Panc1 (cell line): Measurements from ENCODE around the gene APLN. TPM values are rescaled to one million over a fixed set of nuclear protein-coding genes. Genes with fewer than 3 reads are reported as not detected.

Experiments
- ATAC-seq: fragments of 200-7000 bp; cut with Tn5 transposase; 2 replicates; pipeline ENCODE4 v1.9.1; 2020; ENCODE audit warnings: mild to moderate bottlenecking, moderate library complexity
- BruUV-seq: library from RNA; stranded (reverse); fragments of 400-500 nt; replicated peaks from 2 replicates; lab custom pipeline; 2021; lab: Mats Ljungman, UMichigan
- CTCF ChIA-PET: fragments of 300-600 bp; sonication (Branson Sonifier 250); formaldehyde crosslinking; loops from one replicate; lab custom pipeline; 2022; ENCODE audit warnings: antibody characterized with exemption; lab: Charles Lee
- POLR2A ChIA-PET: fragments of 300-600 bp; sonication (Branson Sonifier 250); formaldehyde crosslinking; loops from one replicate; lab custom pipeline; 2022; ENCODE audit warnings: antibody characterized with exemption; lab: Charles Lee
- DNase-seq: peaks from one replicate; pipeline ENCODE4 v3.0.0-alpha.2; 2010; ENCODE audit warnings: low read depth, low spot score
- H3K27ac ChIP-seq: 2 replicates; pipeline ENCODE4 v1.5.1; 2011; ENCODE audit warnings: mild to moderate bottlenecking, low read length, inconsistent platforms
- H3K27me3 ChIP-seq: fragments of 200-500 bp; sonication (Bioruptor generic); 2 replicates; pipeline ENCODE4 v1.6.0; 2014; ENCODE audit warnings: low read length, inconsistent platforms; ENCODE audit not compliant: control insufficient read depth, insufficient read depth
- H3K36me3 ChIP-seq: fragments of 200-500 bp; sonication (Bioruptor generic); 2 replicates; pipeline ENCODE4 v1.5.1; 2014; ENCODE audit warnings: inconsistent platforms, mild to moderate bottlenecking, low read length, moderate library complexity; ENCODE audit not compliant: control insufficient read depth, insufficient read depth
- H3K4me1 ChIP-seq: 2 replicates; pipeline ENCODE4 v1.5.1; 2011; ENCODE audit warnings: inconsistent platforms, mild to moderate bottlenecking, low read length, moderate library complexity; ENCODE audit not compliant: control insufficient read depth, insufficient read depth
- H3K4me3 ChIP-seq, 2 experiments: 2 replicates each; pipeline ENCODE4 v1.5.1; 2011 to 2012; ENCODE audit warnings: low read depth in 2 of 2, low read length in 2 of 2, mild to moderate bottlenecking in 2 of 2, inconsistent platforms in 1 of 2, moderate library complexity in 1 of 2
- H3K9me3 ChIP-seq: fragments of 200-500 bp; sonication (Bioruptor generic); 2 replicates; pipeline ENCODE4 v1.5.1; 2014; ENCODE audit warnings: low read depth, mild to moderate bottlenecking, inconsistent platforms, low read length, moderate library complexity; ENCODE audit not compliant: control insufficient read depth, insufficient read depth
- POLR2AphosphoS5 ChIP-seq: IDR thresholded peaks from 2 replicates; pipeline ENCODE4 v1.6.1; 2012; ENCODE audit warnings: mild to moderate bottlenecking, low read depth, low read length, moderate library complexity
- SIN3A ChIP-seq: IDR thresholded peaks from 2 replicates; pipeline ENCODE4 v1.6.1; 2012; ENCODE audit warnings: low read depth, mild to moderate bottlenecking, low read length, moderate library complexity, borderline replicate concordance; ENCODE audit not compliant: insufficient read depth
- TCF7L2 ChIP-seq: IDR thresholded peaks from 2 replicates; pipeline ENCODE4 v1.6.1; 2011; ENCODE audit warnings: mild to moderate bottlenecking, low read depth, low read length, inconsistent platforms
- in situ Hi-C: cut with HindIII; loops from 2 replicates; pipeline ENCODE4 v1.10.0; 2016; ENCODE audit warnings: low sequenced_read_pairs, low pct_unique_long_range_greater_than_20kb
- intact Hi-C: fragments of 100-400 bp; cut with micrococcal nuclease; formaldehyde crosslinking; loops from one replicate; pipeline ENCODE4 v1.10.0; 2022; ENCODE audit not compliant: unreplicated experiment
- total RNA-seq: library from RNA; stranded (reverse); gene quantifications from one replicate; pipeline ENCODE4 v1.2.1, GENCODE V29; 2021; ENCODE audit not compliant: unreplicated experiment
- TF ChIP-seq, protein P1 (sequence below), 2 experiments: IDR thresholded peaks; 2 replicates each; pipeline ENCODE4 v1.6.1; 2011 to 2012; ENCODE audit warnings: low read depth in 2 of 2, control low read depth in 1 of 2, low read length in 1 of 2, mild to moderate bottlenecking in 1 of 2, moderate library complexity in 1 of 2; ENCODE audit not compliant: insufficient read depth in 1 of 2
- TF ChIP-seq, protein P2 (sequence below): fragments of 450-650 bp; IDR thresholded peaks from 2 replicates; pipeline ENCODE4 v1.5.1; 2017; ENCODE audit warnings: mild to moderate bottlenecking

APLN gene
- total RNA-seq, 1 experiment from 2014 or later: 1.1 TPM

DNA sequence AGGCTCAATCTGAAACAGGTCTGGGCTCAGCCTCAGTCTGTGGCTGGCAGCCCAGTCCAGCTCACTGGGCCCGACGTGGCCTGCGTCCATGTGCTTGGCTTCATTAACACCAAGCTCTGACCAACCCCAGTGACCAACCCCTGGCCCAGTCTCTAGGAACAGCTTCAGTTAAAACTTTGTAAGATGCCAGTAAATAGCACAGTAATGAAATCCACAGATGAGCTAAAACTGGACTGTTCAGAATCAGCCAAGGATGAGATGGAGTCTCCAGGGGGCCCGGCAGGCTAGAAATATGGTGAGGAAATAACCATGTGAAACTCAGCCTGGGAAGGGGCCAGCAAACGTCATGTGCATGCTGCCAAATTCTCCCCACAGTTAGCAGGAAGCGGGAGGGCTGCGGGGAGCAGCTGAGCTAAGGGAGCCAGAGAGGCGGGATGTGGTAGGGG is 46.9 kb upstream of the APLN start:
- ATAC-seq (no peak), DNase-seq (no peak)
- Histone ChIP-seq H3K9me3 (no peaks in the 10 kb centered on the region), H3K4me3 (no peak overlapping the region), H3K27ac (no peak overlapping the region), H3K4me1 (peaks cover 15% of the 10 kb centered on the region), H3K36me3 (no peaks in the 10 kb centered on the region), H3K27me3 (no peaks in the 10 kb centered on the region)
- no TSS peak for BruUV-seq
- intact Hi-C loops: no loop called here
- TF ChIP-seq, protein P1, sequence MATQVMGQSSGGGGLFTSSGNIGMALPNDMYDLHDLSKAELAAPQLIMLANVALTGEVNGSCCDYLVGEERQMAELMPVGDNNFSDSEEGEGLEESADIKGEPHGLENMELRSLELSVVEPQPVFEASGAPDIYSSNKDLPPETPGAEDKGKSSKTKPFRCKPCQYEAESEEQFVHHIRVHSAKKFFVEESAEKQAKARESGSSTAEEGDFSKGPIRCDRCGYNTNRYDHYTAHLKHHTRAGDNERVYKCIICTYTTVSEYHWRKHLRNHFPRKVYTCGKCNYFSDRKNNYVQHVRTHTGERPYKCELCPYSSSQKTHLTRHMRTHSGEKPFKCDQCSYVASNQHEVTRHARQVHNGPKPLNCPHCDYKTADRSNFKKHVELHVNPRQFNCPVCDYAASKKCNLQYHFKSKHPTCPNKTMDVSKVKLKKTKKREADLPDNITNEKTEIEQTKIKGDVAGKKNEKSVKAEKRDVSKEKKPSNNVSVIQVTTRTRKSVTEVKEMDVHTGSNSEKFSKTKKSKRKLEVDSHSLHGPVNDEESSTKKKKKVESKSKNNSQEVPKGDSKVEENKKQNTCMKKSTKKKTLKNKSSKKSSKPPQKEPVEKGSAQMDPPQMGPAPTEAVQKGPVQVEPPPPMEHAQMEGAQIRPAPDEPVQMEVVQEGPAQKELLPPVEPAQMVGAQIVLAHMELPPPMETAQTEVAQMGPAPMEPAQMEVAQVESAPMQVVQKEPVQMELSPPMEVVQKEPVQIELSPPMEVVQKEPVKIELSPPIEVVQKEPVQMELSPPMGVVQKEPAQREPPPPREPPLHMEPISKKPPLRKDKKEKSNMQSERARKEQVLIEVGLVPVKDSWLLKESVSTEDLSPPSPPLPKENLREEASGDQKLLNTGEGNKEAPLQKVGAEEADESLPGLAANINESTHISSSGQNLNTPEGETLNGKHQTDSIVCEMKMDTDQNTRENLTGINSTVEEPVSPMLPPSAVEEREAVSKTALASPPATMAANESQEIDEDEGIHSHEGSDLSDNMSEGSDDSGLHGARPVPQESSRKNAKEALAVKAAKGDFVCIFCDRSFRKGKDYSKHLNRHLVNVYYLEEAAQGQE (IDR thresholded peaks at IDR 0.05; ENCODE audit: insufficient read depth in 1 of 2, low read depth in 2 of 2, low read length in 1 of 2): no peak
- TF ChIP-seq SIN3A (no peak), TCF7L2 (no peak), POLR2AphosphoS5 (no peak)
- TF ChIP-seq, protein P2, sequence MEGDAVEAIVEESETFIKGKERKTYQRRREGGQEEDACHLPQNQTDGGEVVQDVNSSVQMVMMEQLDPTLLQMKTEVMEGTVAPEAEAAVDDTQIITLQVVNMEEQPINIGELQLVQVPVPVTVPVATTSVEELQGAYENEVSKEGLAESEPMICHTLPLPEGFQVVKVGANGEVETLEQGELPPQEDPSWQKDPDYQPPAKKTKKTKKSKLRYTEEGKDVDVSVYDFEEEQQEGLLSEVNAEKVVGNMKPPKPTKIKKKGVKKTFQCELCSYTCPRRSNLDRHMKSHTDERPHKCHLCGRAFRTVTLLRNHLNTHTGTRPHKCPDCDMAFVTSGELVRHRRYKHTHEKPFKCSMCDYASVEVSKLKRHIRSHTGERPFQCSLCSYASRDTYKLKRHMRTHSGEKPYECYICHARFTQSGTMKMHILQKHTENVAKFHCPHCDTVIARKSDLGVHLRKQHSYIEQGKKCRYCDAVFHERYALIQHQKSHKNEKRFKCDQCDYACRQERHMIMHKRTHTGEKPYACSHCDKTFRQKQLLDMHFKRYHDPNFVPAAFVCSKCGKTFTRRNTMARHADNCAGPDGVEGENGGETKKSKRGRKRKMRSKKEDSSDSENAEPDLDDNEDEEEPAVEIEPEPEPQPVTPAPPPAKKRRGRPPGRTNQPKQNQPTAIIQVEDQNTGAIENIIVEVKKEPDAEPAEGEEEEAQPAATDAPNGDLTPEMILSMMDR: no peak
- in situ Hi-C loops: no loop called here
- POLR2A ChIA-PET: no interaction called here
- CTCF ChIA-PET: interaction anchor here (0.6 kb wide), 1 partner anchor 15 kb away, joined by 4 read pairs; no protein-coding TSS in a partner anchor

DNA sequence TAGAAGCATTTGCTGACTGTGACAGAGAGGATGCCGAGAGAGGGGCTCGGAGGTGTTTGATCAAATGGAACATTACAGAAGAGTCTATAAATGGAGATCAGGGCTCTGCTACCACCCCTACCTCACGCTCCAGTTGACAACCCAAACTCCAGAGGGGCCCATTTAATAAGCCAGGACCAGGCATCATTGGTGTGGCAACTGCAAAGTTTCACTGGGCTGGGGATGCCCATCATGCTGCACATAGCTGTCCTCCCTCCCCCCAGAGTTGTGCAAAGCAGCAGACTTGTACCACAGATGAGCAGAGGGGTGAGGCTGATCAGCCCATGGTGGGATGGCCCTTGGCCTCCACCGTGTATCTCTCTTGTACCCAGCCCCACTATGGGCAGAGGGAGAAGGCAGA is 45.8 kb upstream of the APLN start:
- Histone ChIP-seq H3K27me3 (no peaks in the 10 kb centered on the region), H3K36me3 (no peaks in the 10 kb centered on the region), H3K27ac (no peak overlapping the region), H3K4me1 (peaks cover 15% of the 10 kb centered on the region), H3K9me3 (no peaks in the 10 kb centered on the region), H3K4me3 (no peak overlapping the region)
- in situ Hi-C loops: no loop called here
- DNase-seq (no peak), ATAC-seq (no peak)
- BruUV-seq: no TSS peak
- intact Hi-C loops: no loop called here
- TF ChIP-seq TCF7L2: no peak
- no peak for TF ChIP-seq POLR2AphosphoS5
- TF ChIP-seq SIN3A: no peak
- TF ChIP-seq, protein P1 (IDR thresholded peaks at IDR 0.05; ENCODE audit: insufficient read depth in 1 of 2, low read depth in 2 of 2, low read length in 1 of 2): no peak
- TF ChIP-seq, protein P2: no peak
- POLR2A ChIA-PET: no interaction called here
- CTCF ChIA-PET: no interaction called here
